HCT116 (cell line): ENCODE data around the gene EDEM3. TPM values are rescaled to one million over a fixed set of nuclear protein-coding genes. Genes with fewer than 3 reads are reported as not detected.

ENCODE experiments used
- ATAC-seq: fragments of 200-7000 bp; cut with Tn5 transposase; 2 replicates; pipeline ENCODE4 v1.9.1; 2020; ENCODE audit warnings: mild to moderate bottlenecking, moderate library complexity
- BruUV-seq: library from RNA; stranded (reverse); fragments of 400-500 nt; replicated peaks from 2 replicates; lab custom pipeline; 2021; lab: Mats Ljungman, UMichigan
- CTCF ChIA-PET: fragments of 300-600 bp; sonication (Branson Sonifier 250); formaldehyde crosslinking; loops from one replicate; lab custom pipeline; 2021; ENCODE audit warnings: antibody characterized with exemption; lab: Charles Lee
- POLR2A ChIA-PET: fragments of 300-600, 350-600 bp; sonication (Branson Sonifier 250); formaldehyde crosslinking; loops from one replicate; lab custom pipeline; 2021; ENCODE audit warnings: antibody characterized with exemption; lab: Charles Lee
- RAD21 ChIA-PET, 2 experiments: fragments of 300-600 bp; sonication (Branson Sonifier 250); formaldehyde crosslinking; loops; one replicate each; lab custom pipeline; 2023; ENCODE audit warnings: low total read pairs in 2 of 2; ENCODE audit not compliant: uncharacterized antibody in 2 of 2, unreplicated experiment in 2 of 2, low non-redundant PET in 1 of 2; lab: Charles Lee
- DNase-seq: peaks from one replicate; pipeline ENCODE4 v3.0.0-alpha.2; 2010; ENCODE audit warnings: low read depth, low spot score
- H2AFZ ChIP-seq: fragments of 200-600 bp; shearing (Covaris generic), sonication (generic); 2 replicates; pipeline ENCODE4 v1.6.1; 2017; ENCODE audit warnings: low read depth, mixed run types, mixed read lengths, antibody characterized with exemption, low read length; ENCODE audit not compliant: poor library complexity, severe bottlenecking
- H3K27ac ChIP-seq: 2 replicates; pipeline ENCODE4 v1.5.1; 2012; ENCODE audit warnings: low read depth, low read length
- H3K27me3 ChIP-seq: fragments of 200-600 bp; sonication (generic); 2 replicates; pipeline ENCODE4 v1.6.1; 2016; ENCODE audit warnings: mixed run types, low read length, mixed read lengths; ENCODE audit not compliant: insufficient read depth
- H3K36me3 ChIP-seq, 2 experiments: fragments of 200-500 bp in 1 of 2; fragments of 200-600 bp in 1 of 2; sonication (Bioruptor generic) in 1 of 2; sonication (generic) in 1 of 2; 2 replicates each; pipeline versions ENCODE4 v1.5.1 to v1.6.1; 2014 to 2016; ENCODE audit warnings: low read length in 2 of 2, inconsistent platforms in 1 of 2, mixed read lengths in 1 of 2, mixed run types in 1 of 2; ENCODE audit not compliant: insufficient read depth in 2 of 2, control insufficient read depth in 1 of 2
- H3K4me1 ChIP-seq, 2 experiments: fragments of 200-600 bp in 1 of 2; sonication (generic) in 1 of 2; 2 replicates each; pipeline versions ENCODE4 v1.5.1 to v1.6.1; 2012 to 2017; ENCODE audit warnings: low read length in 2 of 2, inconsistent platforms in 1 of 2, mild to moderate bottlenecking in 1 of 2, mixed read lengths in 1 of 2, mixed run types in 1 of 2, moderate library complexity in 1 of 2; ENCODE audit not compliant: insufficient read depth in 2 of 2, control insufficient read depth in 1 of 2
- H3K4me2 ChIP-seq: fragments of 200-600 bp; sonication (generic); 2 replicates; pipeline ENCODE4 v1.6.1; 2017; ENCODE audit warnings: mixed run types, low read length, mixed read lengths
- H3K4me3 ChIP-seq, 2 experiments: fragments of 200-600 bp in 1 of 2; sonication (generic) in 1 of 2; replicated peaks in 1 of 2; 2 replicates each; pipeline ENCODE4 v1.5.1; 2011 to 2016; ENCODE audit warnings: low read length in 2 of 2, control low read depth in 1 of 2, low read depth in 1 of 2, mild to moderate bottlenecking in 1 of 2, mixed read lengths in 1 of 2, mixed run types in 1 of 2
- H3K79me2 ChIP-seq: fragments of 200-600 bp; sonication (generic); 2 replicates; pipeline ENCODE4 v1.6.1; 2017; ENCODE audit warnings: mild to moderate bottlenecking, mixed run types, low read length, moderate library complexity, mixed read lengths; ENCODE audit not compliant: insufficient read depth
- H3K9ac ChIP-seq: fragments of 200-600 bp; sonication (generic); 2 replicates; pipeline ENCODE4 v1.6.1; 2016; ENCODE audit warnings: low read length, mixed read lengths
- H3K9me2 ChIP-seq: fragments of 200-600 bp; sonication (generic), shearing (Covaris generic); 2 replicates; pipeline ENCODE4 v1.6.1; 2017; ENCODE audit warnings: mixed run types, mild to moderate bottlenecking, moderate library complexity; ENCODE audit not compliant: insufficient read depth
- H3K9me3 ChIP-seq, 2 experiments: fragments of 200-500 bp in 1 of 2; fragments of 200-600 bp in 1 of 2; sonication (Bioruptor generic) in 1 of 2; sonication (generic) in 1 of 2; 2 replicates each; pipeline ENCODE4 v1.6.1; 2014 to 2017; ENCODE audit warnings: low read length in 2 of 2, mixed read lengths in 2 of 2, inconsistent platforms in 1 of 2, low read depth in 1 of 2, mild to moderate bottlenecking in 1 of 2, mixed run types in 1 of 2, moderate library complexity in 1 of 2; ENCODE audit not compliant: control insufficient read depth in 1 of 2, insufficient read depth in 1 of 2
- H4K20me1 ChIP-seq: fragments of 200-600 bp; sonication (generic), shearing (Covaris generic); 2 replicates; pipeline ENCODE4 v1.6.1; 2017; ENCODE audit warnings: mixed run types, mild to moderate bottlenecking, moderate library complexity; ENCODE audit not compliant: insufficient read depth
- ATF3 ChIP-seq: IDR thresholded peaks from 2 replicates; pipeline ENCODE4 v1.6.1; 2012
- CTCF ChIP-seq, 3 experiments: fragments of 200-600 bp in 1 of 3; sonication (generic) in 1 of 3; IDR thresholded peaks in 2 of 3; conservative IDR thresholded peaks in 1 of 3; 2 replicates each; pipeline ENCODE4 v1.5.1; 2012 to 2017; ENCODE audit warnings: low read depth in 2 of 3, low read length in 2 of 3, antibody characterized with exemption in 1 of 3, borderline replicate concordance in 1 of 3, control low read depth in 1 of 3, mild to moderate bottlenecking in 1 of 3, mixed read lengths in 1 of 3, mixed run types in 1 of 3, moderate library complexity in 1 of 3; ENCODE audit not compliant: insufficient read depth in 1 of 3
- EZH2 ChIP-seq: fragments of 200-600 bp; sonication (generic); IDR thresholded peaks from 2 replicates; pipeline ENCODE4 v1.6.1; 2017; ENCODE audit warnings: antibody characterized with exemption, mixed run types
- EZH2phosphoT487 ChIP-seq: fragments of 200-600 bp; IDR thresholded peaks from 2 replicates; pipeline ENCODE4 v1.6.1; 2018; ENCODE audit warnings: antibody characterized with exemption, borderline replicate concordance
- FOSL1 ChIP-seq: IDR thresholded peaks from 2 replicates; pipeline ENCODE4 v1.6.1; 2012; ENCODE audit warnings: low read depth
- JUND ChIP-seq: IDR thresholded peaks from 2 replicates; pipeline ENCODE4 v1.6.1; 2012
- MAX ChIP-seq: IDR thresholded peaks from 2 replicates; pipeline ENCODE4 v1.6.1; 2012
- POLR2A ChIP-seq: IDR thresholded peaks from 2 replicates; pipeline ENCODE4 v1.7.0; 2011; ENCODE audit warnings: borderline replicate concordance; ENCODE audit not compliant: insufficient read depth, insufficient read length; ENCODE audit errors: extremely low read depth
- POLR2AphosphoS5 ChIP-seq: IDR thresholded peaks from 2 replicates; pipeline ENCODE4 v1.6.1; 2011; ENCODE audit warnings: mild to moderate bottlenecking, low read depth, low read length, moderate library complexity
- REST ChIP-seq: IDR thresholded peaks from 2 replicates; pipeline ENCODE4 v1.6.1; 2012; ENCODE audit warnings: low read depth
- SP1 ChIP-seq: IDR thresholded peaks from 2 replicates; pipeline ENCODE4 v1.6.1; 2012; ENCODE audit warnings: low read depth
- SRF ChIP-seq: IDR thresholded peaks from 2 replicates; pipeline ENCODE4 v1.6.1; 2012; ENCODE audit warnings: low read depth
- YY1 ChIP-seq: IDR thresholded peaks from 2 replicates; pipeline ENCODE4 v1.6.1; 2011; ENCODE audit warnings: low read length, low read depth, moderate library complexity, mild to moderate bottlenecking; ENCODE audit not compliant: insufficient replicate concordance; ENCODE audit errors: extremely low read depth
- ZBTB33 ChIP-seq: IDR thresholded peaks from 2 replicates; pipeline ENCODE4 v1.6.1; 2011; ENCODE audit warnings: mild to moderate bottlenecking, low read length, moderate library complexity; ENCODE audit not compliant: insufficient replicate concordance; ENCODE audit errors: extremely low read depth
- ZFX ChIP-seq: fragments of 450-650 bp; IDR thresholded peaks from 2 replicates; pipeline ENCODE4 v1.6.1; 2017
- ZNF274 ChIP-seq: fragments of 200-500 bp; sonication (Bioruptor generic); IDR thresholded peaks from 2 replicates; pipeline ENCODE4 v1.6.1; 2014; ENCODE audit warnings: mild to moderate bottlenecking, low read depth, low read length, inconsistent platforms
- intact Hi-C: fragments of 100-400 bp; cut with micrococcal nuclease; formaldehyde crosslinking; loops from 2 replicates; pipeline ENCODE4 v1.10.0; 2022
- total RNA-seq: library from RNA; stranded (reverse); gene quantifications from one replicate; pipeline ENCODE4 v1.2.1, GENCODE V29; 2021; ENCODE audit not compliant: unreplicated experiment

EDEM3 gene
- total RNA-seq, 1 experiment from 2014 or later = 14.9 TPM

GRCh38 chr1:184647471-184647870 lies 107.2 kb downstream of the EDEM3 start:
- POLR2A ChIA-PET = no interaction called here
- DNase-seq = no peak
- no peak overlapping the region for H3K4me3 ChIP-seq
- no peak overlapping the region for H2AFZ ChIP-seq
- H3K27ac ChIP-seq = no peak overlapping the region
- ATAC-seq = no peak
- no peaks in the 10 kb centered on the region for H3K27me3 ChIP-seq
- no peaks in the 10 kb centered on the region for H3K4me1 ChIP-seq
- H3K79me2 ChIP-seq = no peaks in the 10 kb centered on the region
- no peaks in the 10 kb centered on the region; a peak in 1 of 4 replicates for H3K9me3 ChIP-seq
- no peak overlapping the region for H3K9ac ChIP-seq
- CTCF ChIA-PET = no interaction called here
- H3K9me2 ChIP-seq = no peaks in the 10 kb centered on the region
- H4K20me1 ChIP-seq = no peaks in the 10 kb centered on the region
- no peaks in the 10 kb centered on the region for H3K36me3 ChIP-seq
- no peak for TF ChIP-seq ZFX
- TF ChIP-seq ZNF274 = no peak
- TF ChIP-seq POLR2AphosphoS5 = no peak
- TF ChIP-seq YY1 = no peak
- no peak for TF ChIP-seq ZBTB33
- TF ChIP-seq EZH2 = no peak
- no peak for TF ChIP-seq CTCF (IDR thresholded peaks at IDR 0.05 in 2 of 3, conservative IDR thresholded peaks at IDR 0.05 in 1 of 3; ENCODE audit: borderline replicate concordance in 1 of 3, insufficient read depth in 1 of 3, low read depth in 2 of 3, low read length in 2 of 3)
- TF ChIP-seq FOSL1 = no peak
- no peak for TF ChIP-seq SP1
- TF ChIP-seq MAX = no peak
- no peak for TF ChIP-seq SRF
- no peak for TF ChIP-seq ATF3
- no peak for TF ChIP-seq EZH2phosphoT487
- no peak for TF ChIP-seq REST
- no peak for TF ChIP-seq JUND
- no peak for TF ChIP-seq POLR2A
- RAD21 ChIA-PET = no interaction called here
- intact Hi-C loops = no loop called here
- BruUV-seq = no TSS peak
- H3K4me2 ChIP-seq = no peak overlapping the region
